WTC11 (cell line): Measurements from ENCODE around the gene WDR18. TPM values are rescaled to one million over a fixed set of nuclear protein-coding genes. Genes with fewer than 3 reads are reported as not detected.

Source experiments
- total RNA-seq: library from RNA; stranded (reverse); gene quantifications from 3 replicates; pipeline ENCODE4 v1.2.3, GENCODE V29; 2021

The WDR18 gene
- total RNA-seq, 1 experiment from 2014 or later: 140 TPM

Other genes starting within 250 kb of the WDR18 start
- 0.66 to 0.78 TPM (median 0.70 TPM) in 3 replicates for gene MISP, start 233.2 kb upstream of the WDR18 start, total RNA-seq
- gene PTBP1, start 186.9 kb upstream of the WDR18 start, total RNA-seq: 663 to 692 TPM (median 680 TPM) in 3 replicates
- 60.6 to 86.8 TPM (median 83.9 TPM) in 3 replicates for gene PLPPR3, start 162.4 kb upstream of the WDR18 start, total RNA-seq
- 1.2 to 3.3 TPM (median 2.5 TPM) in 3 replicates for gene AZU1, start 156.5 kb upstream of the WDR18 start, total RNA-seq
- 0.53 to 0.82 TPM (median 0.61 TPM) in 3 replicates for gene PRTN3, start 143.3 kb upstream of the WDR18 start, total RNA-seq
- not detected in 3 replicates for gene ELANE, start 132.0 kb upstream of the WDR18 start, total RNA-seq
- 1.7 to 2.7 TPM (median 2.5 TPM) in 3 replicates for gene CFD, start 124.7 kb upstream of the WDR18 start, total RNA-seq
- 66.9 to 88.8 TPM (median 84.5 TPM) in 3 replicates for gene MED16, start 91.2 kb upstream of the WDR18 start, total RNA-seq
- not detected in 3 replicates for gene RNU6-9, start 90.9 kb upstream of the WDR18 start, total RNA-seq
- gene R3HDM4, start 71.1 kb upstream of the WDR18 start, total RNA-seq: 85.5 to 99.5 TPM (median 88.3 TPM) in 3 replicates
- gene KISS1R, start 67.0 kb upstream of the WDR18 start, total RNA-seq: 2.9 to 4.4 TPM (median 3.6 TPM) in 3 replicates
- gene ARID3A, start 58.3 kb upstream of the WDR18 start, total RNA-seq: 102 to 116 TPM (median 113 TPM) in 3 replicates
- 1.9 to 2.5 TPM (median 2.4 TPM) in 3 replicates for gene GRIN3B, start 16.1 kb downstream of the WDR18 start, total RNA-seq
- 176 to 202 TPM (median 191 TPM) in 3 replicates for gene TMEM259, start 36.8 kb downstream of the WDR18 start, total RNA-seq
- not detected in 3 replicates for gene RNU6-2, start 37.2 kb downstream of the WDR18 start, total RNA-seq
- 387 to 391 TPM (median 390 TPM) in 3 replicates for gene CNN2, start 42.3 kb downstream of the WDR18 start, total RNA-seq
- gene ABCA7, start 55.8 kb downstream of the WDR18 start, total RNA-seq: 40.3 to 45.0 TPM (median 41.3 TPM) in 3 replicates
- gene ARHGAP45, start 82.8 kb downstream of the WDR18 start, total RNA-seq: 40.9 to 46.4 TPM (median 44.1 TPM) in 3 replicates
- gene POLR2E, start 111.0 kb downstream of the WDR18 start, total RNA-seq: 275 to 291 TPM (median 287 TPM) in 3 replicates
- gene GPX4, start 119.6 kb downstream of the WDR18 start, total RNA-seq: 363 to 377 TPM (median 368 TPM) in 3 replicates
- 40.7 to 57.3 TPM (median 48.0 TPM) in 3 replicates for gene SBNO2, start 189.9 kb downstream of the WDR18 start, total RNA-seq
- 106 to 112 TPM (median 106 TPM) in 3 replicates for gene STK11, start 221.4 kb downstream of the WDR18 start, total RNA-seq